Fibroblast of mammary gland (primary cell): ENCODE measurements around the gene ZDHHC19.
A peak's percentile ranks its signal among the peaks of the same experiment; 100 is the strongest.
"Not testable (repeated sequence)": the region's sequence is repeated elsewhere in the genome, so short reads cannot be mapped to it uniquely, and the experiment has no call there.

ENCODE experiments used
- DNase-seq: peaks from one replicate; pipeline ENCODE4 v3.0.0-alpha.2; 2010; ENCODE audit warnings: low read depth
- H3K4me3 ChIP-seq: 2 replicates; pipeline ENCODE4 v1.5.1; 2011; ENCODE audit warnings: low read depth, mild to moderate bottlenecking, low read length, moderate library complexity; ENCODE audit not compliant: control insufficient read depth
- CTCF ChIP-seq: conservative IDR thresholded peaks from 2 replicates; pipeline ENCODE4 v1.5.1; 2011; ENCODE audit warnings: low read depth, low read length, inconsistent platforms; ENCODE audit not compliant: control insufficient read depth, insufficient read depth

Gene ZDHHC19

GRCh38 chr3:196186651-196187573, 24.3 kb downstream of the ZDHHC19 start:
- no peak for TF ChIP-seq CTCF
- no peak for DNase-seq
- H3K4me3 ChIP-seq = no peak overlapping the region

- no peak overlapping the region for H3K4me3 ChIP-seq
- DNase-seq = no peak
- no peak for TF ChIP-seq CTCF
Observed at GRCh38 chr3:196184881-196185280, 26.3 kb downstream of the ZDHHC19 start.

- H3K4me3 ChIP-seq, DNase-seq: not testable (repeated sequence)
Observed at GRCh38 chr3:196184169-196184432, 27.1 kb downstream of the ZDHHC19 start.

GRCh38 chr3:196181127-196181546, 30.1 kb downstream of the ZDHHC19 start:
- no peak for DNase-seq
- no peak overlapping the region for H3K4me3 ChIP-seq
- TF ChIP-seq CTCF = no peak

- DNase-seq = no peak
- no peak for TF ChIP-seq CTCF
- H3K4me3 ChIP-seq = no peak overlapping the region
Observed at GRCh38 chr3:196180346-196180745, 30.9 kb downstream of the ZDHHC19 start.

GRCh38 chr3:196179380-196180308, 31.6 kb downstream of the ZDHHC19 start:
- no peak for TF ChIP-seq CTCF
- no peak overlapping the region for H3K4me3 ChIP-seq
- DNase-seq = peak; percentile 70

- no peak for TF ChIP-seq CTCF
- no peak overlapping the region for H3K4me3 ChIP-seq
- no peak for DNase-seq
Observed at GRCh38 chr3:196178993-196179379, 32.2 kb downstream of the ZDHHC19 start.
